HG03575 (cell line): ENCODE data around the gene SPNS1.
"Not testable (repeated sequence)": the region's sequence is repeated elsewhere in the genome, so short reads cannot be mapped to it uniquely, and the experiment has no call there.

ENCODE experiments used
- ATAC-seq: cut with Tn5 transposase; IDR thresholded peaks from one replicate; pipeline ENCODE4 v1.9.1; 2021; ENCODE audit not compliant: unreplicated experiment, insufficient number of reproducible peaks, low FRiP score; ENCODE audit errors: extremely low read depth

SPNS1 gene

GRCh38 chr16:28974437-28975157 is at the start of gene SPNS1:
Gene SPNS1 (plus strand): TSS chr16:28974778. CDS start chr16:28975152, 374 bp downstream.
- ATAC-seq: no peak

- ATAC-seq: no peak
Measured at GRCh38 chr16:28925386-28926228, 49.0 kb upstream of the SPNS1 start.

GRCh38 chr16:28926284-28926683 is 48.3 kb upstream of the SPNS1 start:
- ATAC-seq: not testable (repeated sequence)

- no peak for ATAC-seq
Measured at GRCh38 chr16:28927815-28928214, 46.8 kb upstream of the SPNS1 start.

GRCh38 chr16:28930203-28930602 is 44.4 kb upstream of the SPNS1 start:
- ATAC-seq: no peak

GRCh38 chr16:28930652-28931051 is 43.9 kb upstream of the SPNS1 start:
- no peak for ATAC-seq

GRCh38 chr16:28931801-28932225 is 42.8 kb upstream of the SPNS1 start, which contains the start of gene CD19:
Gene CD19 (plus strand): TSS chr16:28931971. CDS start chr16:28932001, 30 bp downstream.
- no peak for ATAC-seq

- ATAC-seq: no peak
Measured at GRCh38 chr16:28932339-28933141, 42.0 kb upstream of the SPNS1 start.

GRCh38 chr16:28933171-28933570 is 41.4 kb upstream of the SPNS1 start:
- no peak for ATAC-seq

GRCh38 chr16:28935346-28935745 is 39.2 kb upstream of the SPNS1 start:
- no peak for ATAC-seq

- no peak for ATAC-seq
Measured at GRCh38 chr16:28935924-28936783, 38.4 kb upstream of the SPNS1 start.

GRCh38 chr16:28936784-28937155 is 37.8 kb upstream of the SPNS1 start:
- no peak for ATAC-seq

GRCh38 chr16:28937222-28937876 is 37.2 kb upstream of the SPNS1 start:
- no peak for ATAC-seq

- no peak for ATAC-seq
Measured at GRCh38 chr16:28938721-28939120, 35.9 kb upstream of the SPNS1 start.

- ATAC-seq: not testable (repeated sequence)
Measured at GRCh38 chr16:28939825-28940224, 34.8 kb upstream of the SPNS1 start.

GRCh38 chr16:28943281-28943680 is 31.3 kb upstream of the SPNS1 start:
- ATAC-seq: no peak

GRCh38 chr16:28946681-28947080 is 27.9 kb upstream of the SPNS1 start:
- ATAC-seq: no peak
